Heart right ventricle (tissue), 16 donors: ENCODE data around the gene ADCY5. TPM values are rescaled to one million over a fixed set of nuclear protein-coding genes. Genes with fewer than 3 reads are reported as not detected.

Experiments used
- ATAC-seq, 8 donors: fragments of 200-7000 bp; cut with Tn5 transposase; one replicate each; pipeline ENCODE4 v1.9.1; 2020; ENCODE audit warnings: mild to moderate bottlenecking in 8 of 8, moderate library complexity in 8 of 8, moderate number of reproducible peaks in 1 of 8
- DNase-seq, 2 donors: peaks; one replicate each; pipeline ENCODE4 v3.0.0-alpha.2; 2020
- H3K27ac ChIP-seq, 10 donors: fragments of 200-600 bp; sonication (generic) in 2 of 10; one replicate each; pipeline versions ENCODE4 v1.5.0 to v1.8.0; 2020 to 2022; ENCODE audit warnings: mild to moderate bottlenecking in 3 of 10
- H3K27me3 ChIP-seq, 7 donors: fragments of 200-600 bp; one replicate each; pipeline ENCODE4 v1.8.0; 2021 to 2022; ENCODE audit warnings: mild to moderate bottlenecking in 2 of 7
- H3K36me3 ChIP-seq, 9 donors: fragments of 200-600 bp; sonication (generic) in 1 of 9; one replicate each; pipeline versions ENCODE4 v1.5.0 to v1.8.0; 2020 to 2022; ENCODE audit warnings: mild to moderate bottlenecking in 2 of 9
- H3K4me1 ChIP-seq, 9 donors: fragments of 200-600 bp; sonication (generic) in 1 of 9; one replicate each; pipeline versions ENCODE4 v1.5.0 to v1.8.0; 2020 to 2022; ENCODE audit warnings: mild to moderate bottlenecking in 4 of 9
- H3K4me3 ChIP-seq, 10 donors: fragments of 200-600 bp; sonication (generic) in 2 of 10; one replicate each; pipeline versions ENCODE4 v1.5.0 to v1.8.0; 2020 to 2022; ENCODE audit warnings: mild to moderate bottlenecking in 7 of 10, moderate library complexity in 2 of 10
- H3K9me3 ChIP-seq, 11 donors: fragments of 200-600 bp in 10 of 11; sonication (generic) in 2 of 11; one replicate each; pipeline versions ENCODE4 v1.5.0 to v1.8.0; 2013 to 2022; ENCODE audit warnings: mild to moderate bottlenecking in 2 of 11, control low read depth in 1 of 11, moderate library complexity in 1 of 11
- CTCF ChIP-seq, 9 donors: fragments of 200-600 bp; sonication (generic) in 2 of 9; IDR thresholded peaks; one replicate each; pipeline versions ENCODE4 v1.5.0 to v1.8.0; 2021 to 2022; ENCODE audit warnings: antibody characterized with exemption in 9 of 9, mild to moderate bottlenecking in 5 of 9, moderate library complexity in 1 of 9
- WGBS, 2 donors: extraction: QIAGEN DNeasy Blood & Tissue Kit; methylation state at CpG; one replicate each; pipeline ENCODE4 v1.1.7; 2013; ENCODE audit warnings: inconsistent platforms in 1 of 2; 5-methylcytosine and 5-hydroxymethylcytosine counted together
- intact Hi-C, 10 donors: fragments of 100-400 bp; cut with DNase I; formaldehyde crosslinking; loops; one replicate each; pipeline versions ENCODE4 v1.11.1 to v1.14.2; 2022
- polyA plus RNA-seq, 2 donors: library from polyadenylated mRNA; stranded (reverse); fragments of 200-250 nt; gene quantifications; one replicate each; pipeline ENCODE4 v1.2.3, GENCODE V29; 2013
- total RNA-seq, 10 donors: library from RNA; stranded (reverse); fragmentation: NEBNext Ultra II Directional in 3 of 10; extraction: Animal tissue kit (Norgen Biotek cat#: 25700) in 3 of 10; gene quantifications; one replicate each; pipeline versions ENCODE4 v1.2.1 to v1.2.4, GENCODE V29; 2021 to 2023
- donor health status: Arrhythmogenic right ventricular cardiomyopathy.
- donor health status: ischemic (EF 13 %, LVEDD 7.1; RV severe dilation, severe dysfunction).
- donor health status: healthy with polysubstance abuse.
- donor health status: DM: no; HTN: yes; CAD: no.
- donor health status: DM: no; HTN: no; CAD: no.
- donor health status: ischemic (EF 25% LVEDD 6.9; RV normal size, moderate dysfunction).
- donor health status: ischemic (EF 25% LVEDD 5.7; RV mildly dilated, moderate dysfunction).
- donor health status: healthy.
- donor health status: DM: yes; HTN: yes; CAD: no.
- donor health status: Ischemic cardiomyopathy.
- donor health status: ischemic (EF 35%, LVEDD 5.7; RV mildly dilated, moderate dysfunction).
- donor health status: nonischemic (EF 11% LVEDD 7.7; RV severe dilation, severe dysfunction).
- donor health status: DM: yes; HTN: yes; CAD: no.
- donor health status: PGD.
- donor health status: ischemic (EF 29% LVEDD 5.4; RV normal size, mild dysfunction).
- donor health status: nonischemic (EF 23%, LVEDD 6.1; RV moderate dilation, normal function).

Gene ADCY5
- total and polyA plus RNA-seq, 12 donors, result 37.2 to 245 (median 198) TPM

- intact Hi-C loops, result no loop called here
- Histone ChIP-seq H3K9me3 (no peaks in the 10 kb centered on the region), H3K36me3 (peaks cover 0 to 83% (median 0%) of the 10 kb centered on the region in 9 donors), H3K4me1 (peaks cover 0 to 27% (median 6%) of the 10 kb centered on the region in 9 donors), H3K4me3 (no peak overlapping the region), H3K27me3 (no peaks in the 10 kb centered on the region), H3K27ac (no peak overlapping the region)
- ATAC-seq (no peak), DNase-seq (no peak)
- no peak for TF ChIP-seq CTCF (IDR thresholded peaks at IDR 0.05)
- 88 to 89% methylated on average over 15 of the region's 15 CpGs for WGBS, 2 donors
These were observed 144.8 kb downstream of the ADCY5 start for GRCh38 chr3:123303976-123304560.

- H3K27ac ChIP-seq, result peak overlapping the region in 4 of 10 donors; percentile 20 to 60 (median 42)
- TF ChIP-seq CTCF (IDR thresholded peaks at IDR 0.05), result no peak
- WGBS, 2 donors, result 59 to 64% methylated on average over 14 of the region's 14 CpGs
- no peak overlapping the region for H3K4me3 ChIP-seq
- H3K4me1 ChIP-seq, result peaks cover 0 to 27% (median 6%) of the 10 kb centered on the region in 9 donors
- ATAC-seq, result peak in 6 of 8 donors; percentile 30 to 58 (median 42)
- peaks cover 0 to 86% (median 0%) of the 10 kb centered on the region in 9 donors for H3K36me3 ChIP-seq
- intact Hi-C loops, result no loop called here
- no peak for DNase-seq
- H3K27me3 ChIP-seq, result no peaks in the 10 kb centered on the region
- no peaks in the 10 kb centered on the region for H3K9me3 ChIP-seq
These were observed 145.9 kb downstream of the ADCY5 start for GRCh38 chr3:123302961-123303360.

GRCh38 chr3:123301331-123302184 lies 147.3 kb downstream of the ADCY5 start:
- H3K4me3 ChIP-seq, result no peak overlapping the region
- DNase-seq (no peak), ATAC-seq (peak in 1 of 8 donors; percentile 26)
- no peaks in the 10 kb centered on the region for H3K9me3 ChIP-seq
- TF ChIP-seq CTCF (IDR thresholded peaks at IDR 0.05), result no peak
- 67 to 76% methylated on average over 4 of the region's 4 CpGs for WGBS, 2 donors
- H3K27ac ChIP-seq, result peak overlapping the region in 1 of 10 donors; percentile 20
- H3K4me1 ChIP-seq, result peaks cover 0 to 27% (median 6%) of the 10 kb centered on the region in 9 donors
- intact Hi-C loops, result no loop called here
- peaks cover 0 to 87% (median 0%) of the 10 kb centered on the region in 9 donors for H3K36me3 ChIP-seq
- H3K27me3 ChIP-seq, result no peaks in the 10 kb centered on the region

- TF ChIP-seq CTCF (IDR thresholded peaks at IDR 0.05), result no peak
- Histone ChIP-seq H3K4me1 (peaks cover 0 to 27% (median 4%) of the 10 kb centered on the region in 9 donors), H3K27ac (no peak overlapping the region), H3K36me3 (peaks cover 0 to 88% (median 0%) of the 10 kb centered on the region in 9 donors), H3K9me3 (no peaks in the 10 kb centered on the region), H3K27me3 (no peaks in the 10 kb centered on the region), H3K4me3 (no peak overlapping the region)
- no peak for DNase-seq
- 61 to 63% methylated on average over 8 of the region's 8 CpGs for WGBS, 2 donors
- no peak for ATAC-seq
- intact Hi-C loops, result no loop called here
These were observed 148.3 kb downstream of the ADCY5 start for GRCh38 chr3:123300583-123300982.
